ENCODE data around the gene TSPAN33.
"Not testable (repeated sequence)": the region's sequence is repeated elsewhere in the genome, so short reads cannot be mapped to it uniquely, and the experiment has no call there.

The TSPAN33 gene, protein sequence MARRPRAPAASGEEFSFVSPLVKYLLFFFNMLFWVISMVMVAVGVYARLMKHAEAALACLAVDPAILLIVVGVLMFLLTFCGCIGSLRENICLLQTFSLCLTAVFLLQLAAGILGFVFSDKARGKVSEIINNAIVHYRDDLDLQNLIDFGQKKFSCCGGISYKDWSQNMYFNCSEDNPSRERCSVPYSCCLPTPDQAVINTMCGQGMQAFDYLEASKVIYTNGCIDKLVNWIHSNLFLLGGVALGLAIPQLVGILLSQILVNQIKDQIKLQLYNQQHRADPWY

DNA sequence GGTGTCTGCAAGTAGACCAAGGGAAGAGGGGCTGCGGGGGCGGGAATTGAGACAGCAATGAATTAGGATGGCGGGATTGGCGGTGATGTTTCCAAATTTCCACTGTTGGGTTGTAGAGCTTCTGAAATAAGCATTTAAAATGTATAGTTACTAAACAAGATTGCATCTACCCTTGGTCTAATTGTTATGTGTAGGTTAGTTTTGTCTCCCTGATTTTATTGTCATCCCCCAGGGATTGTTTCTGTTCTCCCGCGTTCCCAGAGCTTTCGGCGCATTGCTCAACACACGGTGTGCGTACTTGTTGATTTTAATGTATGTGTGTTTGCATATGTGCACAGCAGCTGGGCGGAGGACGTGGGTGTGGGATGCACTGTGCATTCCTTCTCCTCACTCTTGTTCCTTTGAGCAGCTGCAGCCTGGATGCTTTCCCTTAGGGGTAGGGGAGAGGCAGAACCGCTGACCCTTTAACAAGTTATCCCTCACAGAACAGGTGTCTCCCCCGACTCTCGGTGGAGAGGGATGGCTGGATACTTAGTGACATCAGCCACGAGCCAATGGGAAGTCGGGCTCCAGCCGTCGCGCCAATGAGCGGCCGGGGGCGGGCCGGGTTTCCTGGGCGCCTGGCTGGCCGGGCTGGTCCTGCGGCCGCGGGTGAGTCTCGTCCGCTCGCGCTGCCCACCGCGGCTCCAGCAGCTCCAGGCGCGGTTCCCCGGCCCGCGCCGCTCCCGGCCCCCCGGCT is at the start of gene TSPAN33:
Gene TSPAN33, plus strand, starts transcription at position 613 of the 739 bp plus-strand sequence. CDS start 274 bp downstream, outside the sequence.
- DNase-seq = peak; percentile 72 to 93 (median 86)
- intact Hi-C loops (cut with DNase I) = no loop called here

GRCh38 chr7:129095258-129095657 is 49.2 kb upstream of the TSPAN33 start:
- intact Hi-C loops (cut with DNase I) = loop anchor here (10.0 kb wide), 1 partner anchor 190 kb away; no protein-coding TSS in a partner anchor
- DNase-seq = no peak

DNA sequence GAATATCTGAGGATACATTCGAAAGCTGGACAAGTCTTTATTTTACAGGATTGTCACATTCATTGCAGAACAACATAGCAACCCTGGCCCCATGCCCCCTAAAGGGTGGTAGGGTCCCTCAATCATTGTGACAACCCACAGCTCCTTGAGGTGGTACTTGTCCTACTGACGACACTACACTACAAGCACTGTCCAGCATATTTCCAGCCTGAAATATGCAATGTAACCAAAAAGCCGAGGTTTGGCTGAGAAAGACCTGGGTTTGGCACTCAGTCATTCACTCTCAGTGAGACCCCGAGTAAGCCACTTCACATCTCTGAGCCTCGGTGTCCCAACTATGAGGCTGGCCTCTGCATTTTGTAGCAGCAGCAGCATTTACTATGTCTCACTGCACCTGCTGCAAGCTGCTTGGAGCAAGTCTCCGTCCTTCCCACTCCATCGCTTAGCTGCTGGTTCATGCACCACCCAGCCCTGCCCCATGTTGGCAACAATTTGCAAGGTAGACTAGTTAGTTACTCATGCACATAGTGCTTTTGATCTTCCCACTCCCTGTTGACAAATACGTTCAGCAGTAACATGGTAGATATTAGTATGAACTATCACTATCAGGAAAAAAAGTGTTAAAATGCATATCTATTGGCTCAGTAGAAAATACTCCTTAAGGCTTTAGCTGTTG is 46.0 kb upstream of the TSPAN33 start:
- intact Hi-C loops (cut with DNase I) = loop anchor here (10.0 kb wide), 1 partner anchor 194 kb away; no protein-coding TSS in a partner anchor
- no peak for DNase-seq

DNA sequence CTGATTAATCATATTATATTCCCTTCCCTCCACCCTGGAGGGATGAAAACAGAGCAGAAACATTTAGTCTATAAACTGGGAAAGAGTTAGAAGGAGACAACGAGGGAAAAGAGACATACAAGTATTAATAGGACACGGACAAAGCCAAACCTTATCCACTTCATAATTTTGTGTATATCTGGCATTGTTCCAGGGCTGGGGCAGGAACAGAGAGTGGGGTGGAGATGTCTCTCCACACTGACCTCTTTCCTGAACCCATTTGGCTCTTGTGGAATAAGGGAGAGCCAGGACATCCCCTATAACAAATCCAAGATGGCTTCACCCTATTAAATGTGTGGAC is 43.7 kb upstream of the TSPAN33 start:
- DNase-seq = no peak
- intact Hi-C loops (cut with DNase I) = no loop called here

DNA sequence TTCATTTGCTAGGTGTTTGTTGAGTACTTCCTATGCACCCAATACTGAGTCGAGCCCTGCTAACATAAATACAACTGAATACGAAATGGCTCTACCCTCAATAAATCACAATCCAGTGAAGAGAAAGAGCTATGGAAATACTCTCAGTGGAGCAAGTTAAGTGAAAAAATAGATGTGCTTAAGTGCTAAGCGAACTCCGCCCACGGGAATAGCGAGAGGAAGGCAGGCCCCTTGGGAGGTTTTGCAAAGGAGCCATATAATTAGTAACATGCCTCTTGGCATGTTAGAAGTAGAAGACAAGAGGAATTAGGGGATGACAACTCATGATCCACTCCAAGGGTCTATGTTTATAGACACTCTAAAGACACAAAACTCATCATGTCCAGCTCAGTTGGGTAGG is 42.8 kb upstream of the TSPAN33 start:
- intact Hi-C loops (cut with DNase I) = no loop called here

GRCh38 chr7:129103561-129104324 is 40.8 kb upstream of the TSPAN33 start:
- DNase-seq = no peak
- intact Hi-C loops (cut with DNase I) = no loop called here

More for the DNA sequence above, 42.8 kb upstream of the TSPAN33 start:
- peak in 4 of 42 donors; percentile 5 to 41 (median 8) for DNase-seq

GRCh38 chr7:129108581-129108980 is 35.9 kb upstream of the TSPAN33 start:
- intact Hi-C loops (cut with DNase I) = no loop called here
- DNase-seq = no peak

GRCh38 chr7:129110258-129110981 is 34.1 kb upstream of the TSPAN33 start:
- DNase-seq = peak in 3 of 42 donors; percentile 7 to 22 (median 12)
- intact Hi-C loops (cut with DNase I) = no loop called here

- intact Hi-C loops (cut with DNase I) = no loop called here
- DNase-seq = no peak
Observed at GRCh38 chr7:129110982-129111376, 33.5 kb upstream of the TSPAN33 start.

GRCh38 chr7:129115676-129116075 is 28.8 kb upstream of the TSPAN33 start:
- no peak for DNase-seq
- intact Hi-C loops (cut with DNase I) = no loop called here

DNA sequence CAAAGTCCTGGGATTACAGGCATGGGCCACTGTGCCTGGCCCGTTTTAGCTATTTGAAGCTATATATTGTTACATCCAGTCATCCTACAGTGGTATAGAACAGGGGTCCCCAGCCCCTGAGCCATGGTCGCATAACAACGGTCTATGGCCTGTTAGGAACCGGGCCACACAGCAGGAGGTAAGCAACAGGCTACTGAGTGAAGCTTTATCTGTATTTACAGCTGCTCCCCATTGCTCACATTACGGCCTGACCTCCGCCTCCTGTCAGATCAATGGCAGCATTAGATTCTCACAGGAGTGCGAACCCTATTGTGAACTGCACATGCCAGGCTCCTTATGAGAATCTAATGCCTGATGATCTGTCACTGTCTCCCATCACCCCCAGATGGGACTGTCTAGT is 26.3 kb upstream of the TSPAN33 start:
- DNase-seq = no peak
- intact Hi-C loops (cut with DNase I) = no loop called here

DNA sequence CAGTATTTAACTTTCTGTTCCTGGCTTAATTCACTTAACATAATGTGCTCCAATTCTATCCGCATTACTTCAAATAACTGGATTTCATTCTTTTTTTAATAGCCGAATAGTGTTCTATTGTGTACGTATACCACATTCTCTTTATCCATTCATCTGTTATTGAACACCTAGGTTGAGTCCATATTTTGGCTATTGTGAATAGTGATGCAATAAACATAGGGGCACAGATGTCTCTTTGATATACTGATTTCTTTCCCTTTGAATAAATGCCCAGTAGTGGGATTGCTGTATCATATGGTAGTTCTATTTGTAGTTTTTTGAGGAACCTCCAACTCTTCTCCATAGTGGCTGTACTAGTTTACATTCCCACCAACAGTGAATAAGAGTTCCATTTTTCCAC is 25.5 kb upstream of the TSPAN33 start:
- DNase-seq = no peak
- intact Hi-C loops (cut with DNase I) = no loop called here

DNA sequence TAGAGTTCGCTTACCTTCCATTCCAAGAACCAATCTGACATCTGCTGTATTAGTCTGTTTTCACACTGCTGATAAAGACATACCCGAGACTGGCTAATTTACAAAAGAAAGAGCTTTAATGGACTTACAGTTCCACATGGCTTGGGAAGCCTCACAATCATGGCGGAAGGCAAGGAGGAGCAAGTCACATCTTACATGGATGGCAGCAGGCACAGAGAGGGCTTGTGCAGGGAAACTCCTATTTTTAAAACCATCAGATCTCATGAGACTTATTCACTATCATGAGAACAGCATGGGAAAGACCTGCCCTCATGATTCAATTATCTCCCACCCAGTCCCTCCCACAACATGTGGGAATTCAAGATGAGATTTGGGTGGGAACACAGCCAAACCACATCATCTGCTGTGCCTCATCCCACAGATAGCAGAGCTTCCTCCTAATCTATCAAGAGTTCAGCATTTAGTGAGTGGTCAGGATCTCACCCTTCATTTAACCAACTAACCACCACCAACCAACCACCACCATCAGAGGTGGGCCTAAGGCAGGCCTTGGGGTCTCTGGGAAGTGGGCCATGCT is 22.9 kb upstream of the TSPAN33 start:
- intact Hi-C loops (cut with DNase I); DNase-seq: not testable (repeated sequence)

DNA sequence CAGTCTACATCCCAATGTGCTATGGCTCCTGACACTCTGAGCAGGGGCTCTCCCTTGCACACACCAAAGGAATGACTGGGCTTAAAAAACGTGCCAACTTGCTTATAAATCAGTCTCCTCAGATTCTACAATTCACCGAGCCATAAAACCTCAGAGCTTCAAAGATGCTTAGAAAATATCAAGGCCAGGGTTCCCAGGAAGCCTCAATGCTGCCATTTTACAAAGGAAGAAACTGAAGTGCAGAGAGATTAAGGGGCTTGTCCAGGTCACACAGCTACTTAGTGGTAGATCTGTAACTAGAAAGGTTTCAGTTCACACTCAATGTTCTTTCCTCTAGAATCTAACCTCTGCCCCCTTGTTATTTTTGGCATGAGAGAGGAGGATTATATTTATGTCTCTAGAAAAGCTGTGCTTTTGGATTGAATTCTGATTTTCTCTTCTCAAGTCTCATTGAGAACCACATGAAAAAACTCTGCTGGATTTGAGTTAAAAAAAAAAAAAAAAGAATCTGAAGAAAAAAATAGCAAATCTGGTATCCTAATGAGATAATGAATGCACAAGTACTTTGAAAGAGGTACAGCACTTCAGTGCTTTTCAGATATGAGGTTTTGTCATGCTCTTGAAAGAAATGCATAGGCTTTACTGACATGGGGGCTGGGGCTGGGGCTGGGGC is 22.3 kb upstream of the TSPAN33 start:
- intact Hi-C loops (cut with DNase I) = no loop called here
- no peak for DNase-seq

DNA sequence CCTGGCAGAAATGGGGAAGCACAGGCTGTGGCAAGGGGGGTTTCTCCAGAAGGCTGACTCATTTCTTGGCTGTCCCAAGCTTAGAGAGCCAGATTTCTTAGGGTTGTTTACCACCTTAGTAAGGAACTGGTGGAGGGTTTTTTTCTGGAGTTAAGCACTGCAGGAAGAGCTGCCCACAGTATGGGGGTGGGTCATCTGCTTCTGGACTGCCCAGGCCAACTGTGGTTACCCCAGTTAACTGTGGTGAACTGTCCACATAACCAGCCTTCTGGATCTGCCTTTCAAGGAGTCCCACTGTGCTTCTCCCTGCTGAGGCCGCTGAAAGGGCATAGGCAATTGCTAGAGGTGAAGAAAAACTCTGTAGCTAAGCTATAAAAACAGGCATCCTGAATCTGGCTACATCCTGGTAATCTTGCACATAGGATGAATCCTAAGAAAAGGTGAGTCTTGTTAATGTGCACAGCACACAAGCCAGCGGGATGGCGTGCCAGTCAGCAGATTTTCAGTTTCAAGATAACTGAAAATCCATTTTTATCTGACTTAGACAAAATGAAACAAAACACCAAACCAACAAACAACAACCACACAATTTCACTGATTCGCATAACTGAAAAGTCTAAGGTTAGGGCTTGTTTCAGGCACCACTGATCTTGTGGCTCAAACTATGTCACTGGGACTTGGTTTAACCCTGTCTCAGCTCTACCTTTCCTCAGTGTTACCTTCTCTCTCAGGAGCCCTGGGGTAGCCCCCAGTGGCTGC is 21.6 kb upstream of the TSPAN33 start:
- peak in 3 of 42 donors; percentile 28 to 43 (median 33) for DNase-seq
- intact Hi-C loops (cut with DNase I) = no loop called here

GRCh38 chr7:129123510-129123857 is 21.0 kb upstream of the TSPAN33 start:
- DNase-seq = no peak
- intact Hi-C loops (cut with DNase I) = no loop called here

DNA sequence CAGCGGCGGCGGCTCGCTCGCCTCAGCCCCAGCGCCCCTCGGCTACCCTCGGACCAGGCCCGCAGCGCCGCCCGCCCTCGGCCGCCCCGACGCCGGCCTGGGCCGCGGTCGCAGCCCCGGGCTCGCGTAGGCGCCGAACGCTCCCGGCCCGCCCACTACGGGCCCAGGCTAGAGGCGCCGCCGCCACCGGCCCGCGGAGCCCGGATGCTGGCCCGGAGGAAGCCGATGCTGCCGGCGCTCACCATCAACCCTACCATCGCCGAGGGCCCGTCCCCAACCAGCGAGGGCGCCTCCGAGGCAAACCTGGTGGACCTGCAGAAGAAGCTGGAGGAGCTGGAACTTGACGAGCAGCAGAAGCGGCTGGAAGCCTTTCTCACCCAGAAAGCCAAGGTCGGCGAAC is 18.2 kb upstream of the TSPAN33 start:
- no peak for DNase-seq
- intact Hi-C loops (cut with DNase I) = no loop called here
